Neural progenitor cell (in vitro differentiated cells): Measurements from ENCODE around the gene TBX6. TPM values are rescaled to one million over a fixed set of nuclear protein-coding genes. Genes with fewer than 3 reads are reported as not detected.
A peak's percentile ranks its signal among the peaks of the same experiment; 100 is the strongest.

ENCODE experiments used
- DNase-seq: peaks from one replicate; pipeline ENCODE4 v3.0.0-alpha.2; 2016; ENCODE audit warnings: low spot score
- H2AFZ ChIP-seq: fragments of 200-600 bp; sonication (generic); replicated peaks from 2 replicates; pipeline ENCODE4 v1.6.1; 2016; ENCODE audit warnings: antibody characterized with exemption
- H3F3A ChIP-seq: fragments of 200-600 bp; sonication (generic); 2 replicates; pipeline ENCODE4 v1.6.1; 2016; ENCODE audit warnings: antibody characterized with exemption, low read depth
- H3K27ac ChIP-seq: fragments of 200-600 bp; sonication (generic); 2 replicates; pipeline ENCODE4 v1.5.1; 2016; ENCODE audit warnings: mild to moderate bottlenecking
- H3K27me3 ChIP-seq: fragments of 200-600 bp; sonication (generic); 2 replicates; pipeline ENCODE4 v1.6.1; 2016; ENCODE audit warnings: mild to moderate bottlenecking, moderate library complexity
- H3K36me3 ChIP-seq: fragments of 200-600 bp; sonication (generic); 2 replicates; pipeline ENCODE4 v1.5.1; 2016
- H3K4me1 ChIP-seq: fragments of 200-600 bp; sonication (generic); 2 replicates; pipeline ENCODE4 v1.6.1; 2016; ENCODE audit warnings: mixed run types
- H3K4me2 ChIP-seq: fragments of 200-600 bp; sonication (generic); 2 replicates; pipeline ENCODE4 v1.6.1; 2016
- H3K4me3 ChIP-seq: fragments of 200-600 bp; sonication (generic); 2 replicates; pipeline ENCODE4 v1.5.1; 2016
- H3K79me2 ChIP-seq: fragments of 200-600 bp; sonication (generic); 2 replicates; pipeline ENCODE4 v1.6.1; 2016; ENCODE audit warnings: low read depth
- H3K9ac ChIP-seq: fragments of 200-600 bp; sonication (generic); 2 replicates; pipeline ENCODE4 v1.6.1; 2016
- H3K9me3 ChIP-seq: fragments of 200-600 bp; sonication (generic); 2 replicates; pipeline ENCODE4 v1.5.1; 2016; ENCODE audit warnings: low read depth
- H4K20me1 ChIP-seq: fragments of 200-600 bp; sonication (generic); 2 replicates; pipeline ENCODE4 v1.6.1; 2016; ENCODE audit warnings: low read depth
- H3K27ac Mint-ChIP-seq: 3 replicates; pipeline ENCODE4 v1.8.0; 2021; ENCODE audit warnings: mixed read lengths
- H3K27me3 Mint-ChIP-seq: 2 replicates; pipeline ENCODE4 v1.8.0; 2022; ENCODE audit warnings: low read depth, mild to moderate bottlenecking, inconsistent platforms, moderate library complexity, mixed read lengths; ENCODE audit not compliant: insufficient read depth
- H3K36me3 Mint-ChIP-seq: 3 replicates; pipeline ENCODE4 v1.8.0; 2021; ENCODE audit warnings: mixed read lengths
- H3K4me1 Mint-ChIP-seq: 3 replicates; pipeline ENCODE4 v1.8.0; 2021; ENCODE audit warnings: mixed read lengths
- H3K4me3 Mint-ChIP-seq: 3 replicates; pipeline ENCODE4 v1.8.0; 2021; ENCODE audit warnings: mild to moderate bottlenecking, moderate library complexity, mixed read lengths
- H3K9me3 Mint-ChIP-seq: 3 replicates; pipeline ENCODE4 v1.8.0; 2020; ENCODE audit warnings: mixed read lengths
- EZH2 ChIP-seq: fragments of 200-600 bp; sonication (generic); IDR thresholded peaks from 2 replicates; pipeline ENCODE4 v1.6.1; 2017; ENCODE audit warnings: antibody characterized with exemption, mild to moderate bottlenecking, moderate library complexity
- EZH2phosphoT487 ChIP-seq: fragments of 200-600 bp; sonication (generic); IDR thresholded peaks from 2 replicates; pipeline ENCODE4 v1.6.1; 2017; ENCODE audit warnings: antibody characterized with exemption
- total RNA-seq: library from RNA; depleted of rRNA; stranded (reverse); fragments of >200 nt; gene quantifications from 2 replicates; pipeline ENCODE4 v1.2.3, GENCODE V29; 2015; ENCODE audit warnings: low replicate concordance
- TF ChIP-seq, protein P1 (sequence below): fragments of 200-600 bp; sonication (generic); IDR thresholded peaks from 2 replicates; pipeline ENCODE4 v1.5.1; 2017; ENCODE audit warnings: antibody characterized with exemption, mild to moderate bottlenecking

TBX6 gene
- total RNA-seq, 1 donor from 2014 or later = 0.39 TPM

GRCh38 chr16:30079480-30079879 is 12.2 kb downstream of the TBX6 start:
- DNase-seq = no peak
- no peak for TF ChIP-seq EZH2
- TF ChIP-seq EZH2phosphoT487 = no peak
- TF ChIP-seq, protein P1, sequence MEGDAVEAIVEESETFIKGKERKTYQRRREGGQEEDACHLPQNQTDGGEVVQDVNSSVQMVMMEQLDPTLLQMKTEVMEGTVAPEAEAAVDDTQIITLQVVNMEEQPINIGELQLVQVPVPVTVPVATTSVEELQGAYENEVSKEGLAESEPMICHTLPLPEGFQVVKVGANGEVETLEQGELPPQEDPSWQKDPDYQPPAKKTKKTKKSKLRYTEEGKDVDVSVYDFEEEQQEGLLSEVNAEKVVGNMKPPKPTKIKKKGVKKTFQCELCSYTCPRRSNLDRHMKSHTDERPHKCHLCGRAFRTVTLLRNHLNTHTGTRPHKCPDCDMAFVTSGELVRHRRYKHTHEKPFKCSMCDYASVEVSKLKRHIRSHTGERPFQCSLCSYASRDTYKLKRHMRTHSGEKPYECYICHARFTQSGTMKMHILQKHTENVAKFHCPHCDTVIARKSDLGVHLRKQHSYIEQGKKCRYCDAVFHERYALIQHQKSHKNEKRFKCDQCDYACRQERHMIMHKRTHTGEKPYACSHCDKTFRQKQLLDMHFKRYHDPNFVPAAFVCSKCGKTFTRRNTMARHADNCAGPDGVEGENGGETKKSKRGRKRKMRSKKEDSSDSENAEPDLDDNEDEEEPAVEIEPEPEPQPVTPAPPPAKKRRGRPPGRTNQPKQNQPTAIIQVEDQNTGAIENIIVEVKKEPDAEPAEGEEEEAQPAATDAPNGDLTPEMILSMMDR = no peak
- Mint-ChIP-seq H3K27ac (no peak overlapping the region), H3K27me3 (peaks cover 11% of the 10 kb centered on the region), H3K4me1 (peaks cover 21% of the 10 kb centered on the region), H3K4me3 (peak overlapping the region; percentile 31), H3K36me3 (peaks cover 22% of the 10 kb centered on the region), H3K9me3 (no peaks in the 10 kb centered on the region)
- Histone ChIP-seq H3K4me2 (no peak overlapping the region), H3K4me3 (no peak overlapping the region), H3K36me3 (no peaks in the 10 kb centered on the region), H3K79me2 (peaks cover 48% of the 10 kb centered on the region), H2AFZ (no peak overlapping the region), H3F3A (peaks cover 12% of the 10 kb centered on the region), H3K27me3 (no peaks in the 10 kb centered on the region), H3K9me3 (no peaks in the 10 kb centered on the region), H3K9ac (no peak overlapping the region), H3K27ac (no peak overlapping the region), H3K4me1 (peaks cover 10% of the 10 kb centered on the region), H4K20me1 (peaks cover 30% of the 10 kb centered on the region)

GRCh38 chr16:30078744-30079143 is 13.0 kb downstream of the TBX6 start:
- Histone ChIP-seq H4K20me1 (peaks cover 30% of the 10 kb centered on the region), H3K27me3 (no peaks in the 10 kb centered on the region), H3K4me1 (peaks cover 10% of the 10 kb centered on the region), H3K4me3 (no peak overlapping the region), H3K36me3 (no peaks in the 10 kb centered on the region), H3K79me2 (peaks cover 48% of the 10 kb centered on the region), H3K27ac (no peak overlapping the region), H3K9me3 (no peaks in the 10 kb centered on the region), H2AFZ (no peak overlapping the region), H3F3A (peaks cover 18% of the 10 kb centered on the region), H3K4me2 (no peak overlapping the region), H3K9ac (no peak overlapping the region)
- H3K27ac Mint-ChIP-seq = no peak overlapping the region
- no peaks in the 10 kb centered on the region for H3K9me3 Mint-ChIP-seq
- H3K27me3 Mint-ChIP-seq = peaks cover 9% of the 10 kb centered on the region
- H3K4me3 Mint-ChIP-seq = no peak overlapping the region
- TF ChIP-seq, protein P1 = no peak
- TF ChIP-seq EZH2phosphoT487 = no peak
- peaks cover 21% of the 10 kb centered on the region for H3K4me1 Mint-ChIP-seq
- no peak for DNase-seq
- H3K36me3 Mint-ChIP-seq = peaks cover 22% of the 10 kb centered on the region

- Histone ChIP-seq H3K4me1 (peaks cover 10% of the 10 kb centered on the region), H4K20me1 (peaks cover 30% of the 10 kb centered on the region), H3K79me2 (peaks cover 48% of the 10 kb centered on the region), H2AFZ (no peak overlapping the region), H3K4me2 (no peak overlapping the region), H3K9ac (no peak overlapping the region), H3K36me3 (no peaks in the 10 kb centered on the region), H3K9me3 (no peaks in the 10 kb centered on the region), H3F3A (peaks cover 27% of the 10 kb centered on the region), H3K27ac (no peak overlapping the region), H3K27me3 (no peaks in the 10 kb centered on the region), H3K4me3 (no peak overlapping the region)
- peaks cover 6% of the 10 kb centered on the region for H3K27me3 Mint-ChIP-seq
- H3K27ac Mint-ChIP-seq = no peak overlapping the region
- TF ChIP-seq EZH2 = no peak
- no peak for TF ChIP-seq EZH2phosphoT487
- TF ChIP-seq, protein P1 = no peak
- peak overlapping the region; percentile 96 for H3K4me3 Mint-ChIP-seq
- no peaks in the 10 kb centered on the region for H3K9me3 Mint-ChIP-seq
- H3K36me3 Mint-ChIP-seq = peaks cover 16% of the 10 kb centered on the region
- H3K4me1 Mint-ChIP-seq = peaks cover 21% of the 10 kb centered on the region
- no peak for DNase-seq
Observed at GRCh38 chr16:30077656-30078055, 14.1 kb downstream of the TBX6 start.
